GM21515 (cell line): Measurements from ENCODE around the gene TEX19.
"Not testable (repeated sequence)": the region's sequence is repeated elsewhere in the genome, so short reads cannot be mapped to it uniquely, and the experiment has no call there.

Experiments used
- ATAC-seq: cut with Tn5 transposase; IDR thresholded peaks from one replicate; pipeline ENCODE4 v1.9.1; 2021; ENCODE audit not compliant: unreplicated experiment

The TEX19 gene

DNA sequence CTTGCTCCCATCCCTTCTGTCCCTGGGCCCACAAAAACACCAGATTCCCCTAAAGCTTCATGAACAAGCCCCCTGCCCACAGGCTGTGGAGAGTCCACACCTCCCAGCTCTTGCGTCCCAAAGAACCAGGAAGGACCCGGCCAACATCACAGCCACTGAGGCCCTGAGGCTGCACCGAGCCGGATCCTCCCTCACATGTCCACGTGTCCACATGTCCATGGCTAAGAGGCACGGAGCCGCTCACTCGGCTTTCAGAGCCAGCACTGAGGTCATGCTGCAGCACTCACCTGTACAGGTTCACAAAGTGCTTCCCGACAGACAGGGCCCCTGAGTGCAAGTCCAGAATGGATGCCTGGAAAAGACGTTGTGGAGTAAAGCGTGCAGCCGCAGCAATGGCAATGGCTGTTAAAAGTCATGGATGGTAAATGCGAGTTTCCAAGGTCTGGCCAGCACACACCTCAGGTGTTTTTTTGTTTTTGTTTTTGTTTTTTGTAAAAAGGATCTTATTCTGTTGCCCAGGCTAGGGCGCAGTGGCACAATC lies 47.2 kb downstream of the TEX19 start:
- no peak for ATAC-seq

DNA sequence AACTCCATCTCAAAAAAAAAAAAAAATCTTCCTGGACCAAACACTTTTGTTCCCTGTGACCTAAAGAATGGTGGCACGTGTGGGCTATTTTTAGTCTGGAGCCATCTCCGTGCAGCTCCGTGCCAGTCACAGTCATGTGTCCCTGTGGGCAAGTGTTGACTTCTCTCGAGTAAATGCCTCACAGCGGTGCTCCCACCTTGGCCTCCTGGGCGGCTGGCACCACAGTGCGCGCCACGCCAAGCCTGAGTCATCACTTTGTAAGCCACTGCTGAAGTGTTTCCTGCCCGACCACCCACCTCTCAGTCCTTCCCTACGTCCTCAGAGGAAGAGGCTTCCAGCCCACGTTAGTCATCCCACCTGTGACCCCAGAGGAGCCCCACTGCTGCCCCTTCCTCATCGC lies 48.2 kb downstream of the TEX19 start:
- ATAC-seq, result no peak

GRCh38 chr17:82408288-82408937 lies 49.4 kb downstream of the TEX19 start:
- ATAC-seq, result no peak

DNA sequence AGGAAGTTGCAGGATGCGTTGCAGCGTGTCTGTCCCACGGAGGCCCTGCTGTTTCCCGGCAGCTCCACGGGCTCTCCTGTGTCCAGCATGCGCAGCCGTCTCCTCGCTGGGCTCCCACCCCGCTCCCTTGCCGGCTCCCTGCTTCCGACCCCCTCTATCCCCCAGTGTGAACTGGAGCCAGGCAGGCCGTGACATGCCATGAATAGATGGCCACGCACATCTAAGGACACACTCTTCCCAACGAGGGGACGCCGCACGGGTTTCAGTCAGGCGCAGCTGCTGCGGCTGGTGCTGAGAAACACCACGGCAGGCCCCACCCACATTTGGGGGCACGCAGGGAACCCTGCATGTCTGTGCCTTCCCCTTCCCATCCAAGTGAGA lies 49.9 kb downstream of the TEX19 start:
- no peak for ATAC-seq

- no peak for ATAC-seq
Measured at GRCh38 chr17:82410014-82410716, 51.1 kb downstream of the TEX19 start.

DNA sequence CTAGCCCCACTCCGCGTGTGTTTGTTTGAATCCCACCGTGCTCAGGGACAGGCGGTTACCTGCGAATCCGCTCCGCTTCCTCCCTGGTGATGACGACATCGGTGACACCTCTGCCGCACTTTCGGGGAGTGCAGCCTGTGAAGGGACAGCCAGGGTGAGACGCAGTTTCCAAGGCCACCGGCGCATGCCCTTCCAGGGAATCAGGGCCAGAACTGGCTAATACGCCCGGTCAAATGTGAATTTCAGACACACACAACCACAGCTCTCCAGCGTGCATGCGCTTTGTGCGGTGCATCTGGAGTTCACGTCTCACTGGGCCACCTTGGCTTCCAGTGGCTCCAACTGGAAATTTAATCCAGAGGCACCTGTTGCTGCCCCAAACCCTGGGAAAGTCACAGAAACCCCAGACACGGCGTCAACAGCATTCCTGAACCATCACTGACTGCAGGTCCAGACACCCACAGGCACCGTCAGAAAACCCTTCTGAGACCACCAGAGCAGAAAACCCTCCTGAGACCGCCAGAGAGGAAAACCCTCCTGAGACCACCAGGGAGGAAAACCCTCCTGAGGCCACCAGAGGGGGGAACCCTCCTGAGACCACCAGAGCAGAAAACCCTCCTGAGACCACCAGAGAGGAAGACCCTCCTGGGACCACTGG lies 52.5 kb downstream of the TEX19 start:
- ATAC-seq, result no peak

- ATAC-seq, result not testable (repeated sequence)
Measured at GRCh38 chr17:82412081-82412480, 53.0 kb downstream of the TEX19 start.

GRCh38 chr17:82412535-82413520 lies 53.8 kb downstream of the TEX19 start:
- ATAC-seq, result no peak
